Testis (tissue), 3 donors: ENCODE measurements around the gene RCBTB1. TPM values are rescaled to one million over a fixed set of nuclear protein-coding genes. Genes with fewer than 3 reads are reported as not detected.

Experiments used
- DNase-seq: peaks from one replicate; pipeline ENCODE4 v3.0.0-alpha.2; 2019
- H3K27ac ChIP-seq, 2 donors: fragments of 200-600 bp; sonication (generic); one replicate each; pipeline ENCODE4 v1.5.1; 2019
- H3K27me3 ChIP-seq: fragments of 200-600 bp; sonication (generic); one replicate; pipeline ENCODE4 v1.5.1; 2019
- H3K36me3 ChIP-seq: fragments of 200-600 bp; sonication (generic); one replicate; pipeline ENCODE4 v1.5.1; 2017; ENCODE audit warnings: low read depth; ENCODE audit errors: missing control alignments
- H3K4me1 ChIP-seq: fragments of 200-600 bp; sonication (generic); one replicate; pipeline ENCODE4 v1.5.1; 2019
- H3K4me3 ChIP-seq, 2 donors: fragments of 200-600 bp; sonication (generic); one replicate each; pipeline ENCODE4 v1.5.1; 2017 to 2019
- H3K9me3 ChIP-seq: fragments of 200-600 bp; sonication (generic); one replicate; pipeline ENCODE4 v1.5.1; 2017
- POLR2A ChIP-seq: fragments of 450-650 bp; IDR thresholded peaks from one replicate; pipeline ENCODE4 v1.6.1; 2017; ENCODE audit warnings: antibody characterized with exemption, mild to moderate bottlenecking, moderate library complexity
- WGBS, 2 donors: methylation state at CpG; one replicate each; pipeline ENCODE4 v1.1.5; 2018; 5-methylcytosine and 5-hydroxymethylcytosine counted together
- intact Hi-C: fragments of 100-400 bp; cut with DNase I; formaldehyde crosslinking; loops from one replicate; pipeline ENCODE4 v1.15.1; 2023; ENCODE audit warnings: low total_unique reads
- polyA plus RNA-seq: library from polyadenylated mRNA; stranded (reverse); fragments of 350-450 nt; fragmentation: Illumina TruSeq; extraction: RNeasy Lipid Tissue Mini Kit (QIAGEN cat#74804); gene quantifications from one replicate; pipeline ENCODE4 v1.2.3, GENCODE V29; 2014; ENCODE audit warnings: low read depth, low replicate concordance; ENCODE audit not compliant: insufficient read depth
- total RNA-seq, 2 donors: library from RNA; depleted of rRNA; stranded (reverse); fragments of >200 nt; gene quantifications; one replicate each; pipeline ENCODE4 v1.2.3, GENCODE V29; 2016
- TF ChIP-seq, protein P1 (sequence below), 3 experiments: fragments of 450-650 bp in 2 of 3; fragments of 200-600 bp in 1 of 3; sonication (generic) in 1 of 3; IDR thresholded peaks; one replicate each; pipeline ENCODE4 v1.5.1; 2016 to 2019; ENCODE audit warnings: antibody characterized with exemption in 3 of 3, mild to moderate bottlenecking in 2 of 3, moderate library complexity in 1 of 3

The RCBTB1 gene
- total and polyA plus RNA-seq, 3 donors from 2014 or later, result 14.4 to 32.8 (median 20.5) TPM

GRCh38 chr13:49540552-49540951 is 44.8 kb downstream of the RCBTB1 start:
- Histone ChIP-seq H3K27ac (peak overlapping the region in 1 of 2 donors; percentile 1), H3K36me3 (no peaks in the 10 kb centered on the region), H3K9me3 (no peaks in the 10 kb centered on the region), H3K4me3 (no peak overlapping the region), H3K27me3 (no peaks in the 10 kb centered on the region), H3K4me1 (no peaks in the 10 kb centered on the region)
- TF ChIP-seq POLR2A, result no peak
- TF ChIP-seq, protein P1, sequence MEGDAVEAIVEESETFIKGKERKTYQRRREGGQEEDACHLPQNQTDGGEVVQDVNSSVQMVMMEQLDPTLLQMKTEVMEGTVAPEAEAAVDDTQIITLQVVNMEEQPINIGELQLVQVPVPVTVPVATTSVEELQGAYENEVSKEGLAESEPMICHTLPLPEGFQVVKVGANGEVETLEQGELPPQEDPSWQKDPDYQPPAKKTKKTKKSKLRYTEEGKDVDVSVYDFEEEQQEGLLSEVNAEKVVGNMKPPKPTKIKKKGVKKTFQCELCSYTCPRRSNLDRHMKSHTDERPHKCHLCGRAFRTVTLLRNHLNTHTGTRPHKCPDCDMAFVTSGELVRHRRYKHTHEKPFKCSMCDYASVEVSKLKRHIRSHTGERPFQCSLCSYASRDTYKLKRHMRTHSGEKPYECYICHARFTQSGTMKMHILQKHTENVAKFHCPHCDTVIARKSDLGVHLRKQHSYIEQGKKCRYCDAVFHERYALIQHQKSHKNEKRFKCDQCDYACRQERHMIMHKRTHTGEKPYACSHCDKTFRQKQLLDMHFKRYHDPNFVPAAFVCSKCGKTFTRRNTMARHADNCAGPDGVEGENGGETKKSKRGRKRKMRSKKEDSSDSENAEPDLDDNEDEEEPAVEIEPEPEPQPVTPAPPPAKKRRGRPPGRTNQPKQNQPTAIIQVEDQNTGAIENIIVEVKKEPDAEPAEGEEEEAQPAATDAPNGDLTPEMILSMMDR (IDR thresholded peaks at IDR 0.05), result no peak
- WGBS, 2 donors, result 58 to 61% methylated on average over 7 of the region's 7 CpGs
- no peak for DNase-seq
- intact Hi-C loops, result no loop called here

DNA sequence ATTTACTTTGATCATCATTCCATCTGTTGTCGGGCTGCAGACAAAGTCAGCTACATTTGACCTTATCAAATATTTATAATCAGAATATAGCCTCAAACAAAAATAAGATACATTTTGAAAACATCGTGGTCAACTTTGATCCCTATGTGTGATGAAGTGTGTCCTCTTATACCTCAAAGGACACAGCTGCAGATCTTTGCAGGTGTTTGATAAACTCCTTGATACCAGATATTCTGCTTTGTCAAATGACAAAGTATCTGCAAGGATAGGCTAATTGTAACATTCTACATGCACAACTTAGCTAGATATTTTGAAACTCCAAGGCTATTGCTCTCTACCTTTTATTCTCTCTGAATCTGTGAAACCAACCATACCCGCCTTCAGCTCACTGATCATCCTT is 45.6 kb downstream of the RCBTB1 start:
- Histone ChIP-seq H3K9me3 (no peaks in the 10 kb centered on the region), H3K4me1 (no peaks in the 10 kb centered on the region), H3K27me3 (no peaks in the 10 kb centered on the region), H3K27ac (peak overlapping the region in 1 of 2 donors; percentile 16), H3K4me3 (no peak overlapping the region), H3K36me3 (no peaks in the 10 kb centered on the region)
- DNase-seq, result no peak
- TF ChIP-seq, protein P1 (IDR thresholded peaks at IDR 0.05), result no peak
- TF ChIP-seq POLR2A, result no peak
- WGBS, 2 donors, result 82 to 91% methylated on average over 3 of the region's 3 CpGs
- intact Hi-C loops, result no loop called here

DNA sequence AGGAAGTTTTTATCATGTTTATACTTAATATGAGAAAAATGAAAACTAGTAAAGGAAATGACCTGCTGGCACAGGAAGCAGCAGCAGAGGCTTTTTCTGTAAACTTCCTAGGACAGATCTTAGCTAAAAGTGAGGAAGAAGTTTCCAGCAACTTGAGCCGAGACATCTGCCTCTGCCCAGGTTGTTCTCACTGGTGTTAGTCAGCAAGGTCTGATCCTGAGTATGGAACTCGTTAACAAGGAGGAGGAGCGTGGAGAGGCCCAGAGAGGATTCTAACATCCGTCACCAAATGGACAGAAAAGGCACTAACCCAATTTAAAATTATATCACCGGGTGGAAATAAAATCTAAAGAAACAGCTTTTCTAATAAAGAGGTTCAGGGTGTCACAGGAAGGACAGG is 46.0 kb downstream of the RCBTB1 start:
- Histone ChIP-seq H3K4me3 (no peak overlapping the region), H3K27ac (peak overlapping the region in 1 of 2 donors; percentile 16), H3K9me3 (no peaks in the 10 kb centered on the region), H3K36me3 (no peaks in the 10 kb centered on the region), H3K27me3 (no peaks in the 10 kb centered on the region), H3K4me1 (no peaks in the 10 kb centered on the region)
- no peak for DNase-seq
- 69 to 73% methylated on average over 5 of the region's 5 CpGs for WGBS, 2 donors
- intact Hi-C loops, result no loop called here
- TF ChIP-seq, protein P1 (IDR thresholded peaks at IDR 0.05), result no peak
- TF ChIP-seq POLR2A, result no peak

DNA sequence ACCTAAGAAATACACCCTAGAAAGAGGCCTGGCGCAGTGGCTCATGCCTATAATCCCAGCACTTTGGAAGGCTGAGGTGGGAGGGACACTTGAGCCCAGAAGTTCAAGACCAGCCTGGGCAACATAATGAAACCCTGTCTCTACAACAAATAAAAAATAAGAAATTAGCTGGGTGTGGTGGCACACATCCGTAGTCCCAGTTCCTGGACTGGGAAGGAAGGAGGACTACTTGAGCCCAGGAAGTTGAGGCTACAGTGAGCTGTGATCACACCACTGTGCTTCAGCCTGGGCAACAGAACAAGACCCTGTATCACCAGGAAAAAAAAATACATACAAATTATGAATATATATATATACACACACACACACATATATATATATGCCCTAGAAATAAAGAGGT is 47.0 kb downstream of the RCBTB1 start:
- Histone ChIP-seq H3K27me3 (no peaks in the 10 kb centered on the region), H3K27ac (no peak overlapping the region), H3K9me3 (no peaks in the 10 kb centered on the region), H3K36me3 (no peaks in the 10 kb centered on the region), H3K4me3 (no peak overlapping the region), H3K4me1 (no peaks in the 10 kb centered on the region)
- DNase-seq, result no peak
- WGBS, 2 donors, result 85 to 98% methylated on average over 2 of the region's 2 CpGs
- intact Hi-C loops, result no loop called here
- TF ChIP-seq, protein P1 (IDR thresholded peaks at IDR 0.05), result no peak
- TF ChIP-seq POLR2A, result no peak

DNA sequence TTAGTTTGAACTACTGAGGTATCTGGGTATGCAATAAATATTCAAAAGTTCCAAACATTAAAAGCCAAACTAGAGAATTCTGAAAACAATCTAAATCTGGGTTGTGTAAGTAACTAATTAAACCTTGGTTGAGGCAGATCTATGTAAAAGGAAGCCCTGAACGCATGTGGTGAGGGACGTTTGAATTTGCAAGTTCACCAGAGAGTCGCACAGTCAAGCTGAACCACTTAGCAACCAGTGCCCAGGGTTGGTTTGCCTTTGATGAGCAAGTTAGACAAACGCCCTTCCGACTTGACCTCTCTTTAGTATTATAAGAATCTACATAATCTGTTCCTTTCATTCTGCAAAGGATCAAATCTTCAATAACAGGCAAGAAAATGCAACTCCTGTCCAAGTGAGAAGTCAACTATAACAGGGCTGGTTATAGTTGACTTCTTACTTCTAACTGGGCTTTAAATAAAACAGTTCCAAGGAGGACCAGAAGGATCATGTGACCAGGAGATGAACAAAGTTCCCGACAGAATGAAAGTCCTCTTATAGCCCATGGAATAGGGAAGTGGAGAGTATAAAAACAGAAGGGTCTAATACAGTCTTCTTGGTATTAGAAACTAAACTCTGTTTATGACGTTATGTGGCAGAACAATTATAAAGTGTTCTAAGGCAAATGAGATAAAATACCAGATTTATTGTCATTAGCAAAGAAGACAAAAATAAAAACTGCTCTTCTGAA is 49.0 kb downstream of the RCBTB1 start:
- Histone ChIP-seq H3K9me3 (no peaks in the 10 kb centered on the region), H3K36me3 (no peaks in the 10 kb centered on the region), H3K27me3 (no peaks in the 10 kb centered on the region), H3K4me1 (no peaks in the 10 kb centered on the region), H3K4me3 (no peak overlapping the region), H3K27ac (no peak overlapping the region)
- no peak for TF ChIP-seq POLR2A
- TF ChIP-seq, protein P1 (IDR thresholded peaks at IDR 0.05), result no peak
- WGBS, 2 donors, result 77 to 82% methylated on average over 7 of the region's 7 CpGs
- intact Hi-C loops, result no loop called here
- no peak for DNase-seq
